ENCODE measurements around the gene LPCAT3.
"Not testable (repeated sequence)": the region's sequence is repeated elsewhere in the genome, so short reads cannot be mapped to it uniquely, and the experiment has no call there.

Gene LPCAT3

GRCh38 chr12:7035463-7035862 lies 17.2 kb upstream of the LPCAT3 start:
- DNase-seq = no peak

DNA sequence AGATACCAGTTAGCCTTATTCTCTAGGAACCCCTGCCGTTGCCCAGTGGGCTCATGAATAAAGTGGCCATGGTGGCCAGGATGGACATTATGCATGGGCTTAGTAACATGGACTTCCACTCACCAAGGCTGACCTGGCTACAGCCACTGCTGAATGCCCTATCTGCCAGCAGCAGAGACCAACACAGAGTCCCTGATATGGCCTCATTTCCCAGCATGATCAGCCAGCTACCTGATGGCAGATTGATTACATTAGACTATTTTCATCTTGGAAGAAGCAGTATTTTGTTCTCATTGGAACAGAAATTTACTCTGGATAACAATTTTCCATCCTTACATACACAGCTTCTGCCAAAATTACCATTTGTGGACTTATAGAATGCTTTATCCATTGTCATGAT lies 16.2 kb upstream of the LPCAT3 start:
- no peak for DNase-seq

GRCh38 chr12:7032990-7033389 lies 14.7 kb upstream of the LPCAT3 start:
- no peak for DNase-seq

DNA sequence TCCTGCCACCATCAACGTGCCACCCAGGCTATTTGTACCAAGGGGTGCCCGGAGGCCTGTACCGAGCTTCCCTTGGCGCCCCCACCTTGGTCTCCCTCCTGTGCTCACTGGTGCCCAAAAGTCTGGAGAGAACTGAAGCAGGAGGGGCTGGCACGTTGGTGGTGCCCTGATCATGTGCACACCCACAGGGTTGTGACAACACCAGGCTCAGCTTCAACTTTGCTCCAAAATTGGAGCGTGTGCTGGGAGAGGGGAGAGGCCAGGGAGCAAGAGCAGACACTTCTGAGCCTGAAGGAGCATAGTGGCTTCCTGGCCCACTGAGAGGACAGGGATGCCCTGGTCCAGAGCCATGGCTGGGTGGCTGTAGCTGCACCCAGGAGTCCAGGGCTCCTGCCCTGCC lies 13.0 kb upstream of the LPCAT3 start:
- no peak for DNase-seq

DNA sequence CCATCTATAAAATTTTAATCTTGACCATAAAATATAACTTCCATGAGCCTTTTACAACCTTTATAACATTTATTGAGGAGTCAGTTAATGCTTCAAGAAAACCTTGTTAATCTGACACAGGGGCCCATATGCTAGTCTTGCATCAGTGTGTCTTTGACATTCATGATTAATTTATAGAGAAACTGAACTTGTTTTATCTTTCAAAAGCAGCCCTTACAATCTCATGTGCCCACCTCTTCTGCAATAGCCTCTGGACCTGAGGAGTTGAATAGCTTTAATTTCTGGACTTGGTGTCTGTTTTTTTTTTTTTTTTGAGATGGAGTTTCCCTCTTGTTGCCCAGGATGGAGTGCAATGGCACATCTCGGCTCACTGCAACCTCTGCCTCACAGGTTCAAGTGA lies 8.6 kb upstream of the LPCAT3 start:
- DNase-seq = no peak

- no peak for DNase-seq
Observed at GRCh38 chr12:7023114-7023513, 4.8 kb upstream of the LPCAT3 start.

- DNase-seq = no peak
Observed at GRCh38 chr12:7021956-7022355, 3.7 kb upstream of the LPCAT3 start.

- peak; percentile 69 for DNase-seq
Observed at GRCh38 chr12:7019043-7019569, 830 bp upstream of the LPCAT3 start.

GRCh38 chr12:7017870-7018349 lies 366 bp downstream of the LPCAT3 start:
- DNase-seq = peak; percentile 93

DNA sequence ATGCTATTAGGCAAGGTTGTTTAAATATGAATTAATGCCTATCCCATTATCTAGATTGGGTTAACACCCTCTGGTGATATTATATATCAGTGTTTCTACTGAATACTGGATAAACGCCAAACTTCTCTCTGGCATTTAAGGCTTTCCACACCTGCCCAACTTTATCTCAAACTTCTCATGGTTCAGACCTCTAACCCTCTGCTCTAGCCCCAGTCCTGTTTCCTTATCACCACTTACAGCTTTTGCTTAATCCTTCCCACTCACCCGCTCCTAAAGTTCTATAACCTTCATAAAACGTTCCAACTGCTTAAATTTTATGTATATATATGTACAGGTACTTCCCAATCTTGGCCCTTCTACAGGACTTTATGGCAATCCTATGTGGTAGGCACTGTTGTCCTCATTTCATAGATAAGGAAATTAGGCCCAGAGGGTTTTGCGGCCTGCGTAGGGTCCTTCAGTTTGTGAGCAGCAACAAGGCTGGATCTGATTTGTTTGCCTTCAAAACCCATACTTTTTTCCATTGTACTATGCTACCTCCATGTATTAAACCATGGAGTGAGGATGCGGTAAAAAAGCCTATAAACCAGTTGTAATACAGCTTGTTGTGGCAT lies 1.2 kb downstream of the LPCAT3 start:
- no peak for DNase-seq

- DNase-seq = no peak
Observed at GRCh38 chr12:7015555-7016370, 2.5 kb downstream of the LPCAT3 start.

DNA sequence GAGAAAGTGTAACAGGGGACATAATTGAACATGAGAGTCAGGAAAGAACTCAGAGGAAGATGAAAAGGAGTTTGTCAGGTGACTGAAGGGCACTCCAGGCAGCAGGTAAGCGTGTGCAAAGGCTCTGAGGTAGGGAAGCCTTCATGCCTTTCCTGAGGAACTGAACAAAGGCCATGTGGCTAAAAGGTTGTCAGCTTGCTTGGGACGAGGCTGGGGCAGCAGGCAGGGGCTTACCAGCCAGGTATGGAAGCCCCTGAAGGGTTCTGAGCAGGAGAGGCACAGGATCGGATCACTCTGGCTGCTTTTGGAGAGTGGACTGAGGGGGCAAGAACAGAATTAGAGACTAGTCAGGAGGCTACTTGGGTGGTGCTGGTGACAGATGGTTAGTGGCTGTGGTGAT lies 5.2 kb downstream of the LPCAT3 start:
- no peak for DNase-seq

- DNase-seq = no peak
Observed at GRCh38 chr12:7012024-7012607, 6.2 kb downstream of the LPCAT3 start.

GRCh38 chr12:7011398-7011797 lies 6.9 kb downstream of the LPCAT3 start:
- DNase-seq = not testable (repeated sequence)

- no peak for DNase-seq
Observed at GRCh38 chr12:7009512-7009911, 8.8 kb downstream of the LPCAT3 start.

DNA sequence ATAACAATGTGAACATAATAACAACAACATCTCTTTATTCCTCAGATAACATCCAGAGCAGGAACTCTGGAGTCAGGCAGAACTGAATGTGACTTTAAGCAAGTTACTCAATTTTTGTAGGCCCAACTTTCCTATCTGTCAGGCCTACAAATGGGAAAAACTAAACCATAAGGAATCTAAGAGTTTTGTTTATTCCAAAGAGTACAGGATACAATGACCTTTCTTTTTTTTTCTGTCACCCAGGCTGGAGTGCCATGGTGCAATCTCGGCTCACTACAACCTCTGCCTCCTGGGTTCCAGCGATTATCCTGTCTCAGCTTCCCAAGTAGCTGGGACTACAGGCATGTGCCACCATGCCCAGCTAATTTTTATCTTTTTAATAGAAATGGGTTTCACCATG lies 9.4 kb downstream of the LPCAT3 start:
- DNase-seq = no peak

- no peak for DNase-seq
Observed at GRCh38 chr12:7006639-7007038, 11.6 kb downstream of the LPCAT3 start.

GRCh38 chr12:7005311-7005710 lies 13.0 kb downstream of the LPCAT3 start:
- no peak for DNase-seq

DNA sequence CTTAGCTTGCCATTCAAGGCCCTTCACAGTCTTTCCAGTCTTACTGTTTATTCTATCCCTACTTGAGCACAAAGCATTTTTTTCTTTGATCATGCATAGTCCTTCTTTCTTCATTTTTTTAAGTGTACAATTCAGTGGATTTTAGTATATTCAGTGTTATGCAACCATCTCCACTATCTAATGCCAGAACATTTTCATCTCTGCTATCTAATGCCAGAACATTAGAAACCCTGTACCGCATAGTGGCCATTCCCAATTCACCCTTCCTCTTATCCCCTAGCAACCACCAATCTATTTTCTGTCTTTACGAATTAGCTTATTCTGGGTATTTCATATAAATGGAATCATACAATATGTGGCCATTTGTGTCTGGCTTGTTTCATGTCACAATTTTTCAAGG lies 13.4 kb downstream of the LPCAT3 start:
- DNase-seq = no peak

DNA sequence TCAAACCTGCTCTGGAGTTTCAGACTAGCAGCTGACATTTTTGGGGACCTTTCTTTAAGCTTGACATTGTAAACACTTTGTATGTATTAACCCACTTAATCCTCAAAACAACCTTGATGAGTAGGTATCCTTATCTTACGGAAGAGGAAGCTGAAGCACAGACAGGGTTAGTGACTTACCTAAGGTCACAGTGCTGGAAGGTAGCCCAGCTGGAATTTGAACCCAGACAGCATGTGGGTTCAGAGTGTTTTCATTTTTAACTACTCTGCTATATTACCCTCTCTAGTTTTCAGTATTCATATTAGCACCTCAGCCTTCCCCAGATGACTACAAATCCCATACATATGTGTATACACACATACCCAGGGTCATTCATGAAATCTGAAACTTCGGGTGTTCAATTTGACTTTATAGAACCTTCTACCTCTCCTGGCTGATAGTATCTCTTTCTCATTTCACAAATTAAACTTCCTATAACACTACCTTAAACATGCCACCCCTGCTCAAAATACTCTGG lies 13.9 kb downstream of the LPCAT3 start:
- no peak for DNase-seq

DNA sequence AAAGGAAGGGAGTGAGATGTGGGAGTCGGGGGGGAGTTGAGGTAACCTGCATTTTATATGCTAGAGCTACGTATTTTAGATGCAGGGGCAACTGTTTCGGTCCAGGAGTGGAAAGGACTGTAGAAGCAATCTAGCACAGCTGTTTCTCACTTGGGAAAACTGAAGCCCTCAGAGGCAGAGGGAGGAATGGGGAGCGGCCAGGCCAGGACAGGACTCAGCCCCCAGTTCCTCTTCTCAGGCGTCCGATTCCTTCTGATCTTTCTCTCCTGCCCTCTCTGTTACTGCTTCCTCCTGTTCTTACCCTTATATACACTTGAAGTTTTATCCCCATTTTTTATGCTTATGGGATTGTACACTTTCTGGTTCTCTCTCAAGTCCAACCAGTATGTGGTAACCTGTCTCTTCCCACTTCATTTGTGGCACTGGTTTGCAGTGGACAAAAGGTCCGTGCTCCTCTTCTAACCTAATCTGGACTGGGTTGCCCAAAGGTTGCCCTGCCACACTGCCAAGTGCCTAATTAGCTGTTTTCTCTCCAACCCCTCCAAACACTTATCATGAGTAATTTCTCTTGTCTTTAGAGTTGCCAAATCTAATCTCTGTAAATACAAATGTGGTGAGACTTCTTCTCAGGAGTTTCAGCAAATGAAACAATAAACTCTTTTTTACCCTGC lies 16.2 kb downstream of the LPCAT3 start:
- DNase-seq = no peak

- DNase-seq = no peak
Observed at GRCh38 chr12:6998715-6999451, 19.4 kb downstream of the LPCAT3 start.
